Measurements from ENCODE around the gene S100A3.
A peak's percentile ranks its signal among the peaks of the same experiment; 100 is the strongest.
"Not testable (repeated sequence)": the region's sequence is repeated elsewhere in the genome, so short reads cannot be mapped to it uniquely, and the experiment has no call there.

S100A3 gene

DNA sequence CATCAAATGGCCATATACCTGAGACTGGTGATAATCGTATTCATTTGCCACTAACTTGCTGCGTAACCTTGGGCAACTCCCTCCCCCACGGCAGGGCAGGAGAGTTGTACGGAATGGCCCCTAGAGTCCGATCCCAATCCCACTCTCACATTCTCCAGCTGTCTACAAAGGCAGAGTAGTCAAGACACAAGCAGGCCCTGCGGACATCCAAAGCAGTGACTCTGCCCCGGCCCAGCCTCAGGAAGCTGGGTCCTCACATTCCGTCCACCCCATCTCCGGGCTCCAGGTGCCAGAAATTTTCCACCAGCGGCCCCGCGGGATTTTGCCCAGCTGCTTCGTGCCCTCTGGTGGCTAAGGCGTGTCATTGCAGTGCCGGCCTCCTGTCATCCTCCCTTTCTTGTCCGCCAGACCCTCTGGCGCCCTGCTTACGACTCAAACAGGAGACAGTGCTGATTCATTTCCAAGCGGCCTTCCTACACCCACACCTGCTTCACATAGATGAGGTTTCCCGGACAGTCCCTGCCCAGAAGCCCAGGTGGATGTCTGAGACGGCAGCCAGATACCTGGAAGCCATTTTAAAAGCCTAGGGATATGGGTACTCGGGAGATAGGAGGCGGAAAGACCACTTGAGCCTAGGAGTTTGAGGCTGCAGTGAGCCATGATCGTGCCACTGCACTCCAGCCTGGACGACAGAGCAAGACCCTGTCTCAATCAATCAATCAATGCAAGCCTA lies 19.5 kb upstream of the S100A3 start:
- DNase-seq, result peak; percentile 78

DNA sequence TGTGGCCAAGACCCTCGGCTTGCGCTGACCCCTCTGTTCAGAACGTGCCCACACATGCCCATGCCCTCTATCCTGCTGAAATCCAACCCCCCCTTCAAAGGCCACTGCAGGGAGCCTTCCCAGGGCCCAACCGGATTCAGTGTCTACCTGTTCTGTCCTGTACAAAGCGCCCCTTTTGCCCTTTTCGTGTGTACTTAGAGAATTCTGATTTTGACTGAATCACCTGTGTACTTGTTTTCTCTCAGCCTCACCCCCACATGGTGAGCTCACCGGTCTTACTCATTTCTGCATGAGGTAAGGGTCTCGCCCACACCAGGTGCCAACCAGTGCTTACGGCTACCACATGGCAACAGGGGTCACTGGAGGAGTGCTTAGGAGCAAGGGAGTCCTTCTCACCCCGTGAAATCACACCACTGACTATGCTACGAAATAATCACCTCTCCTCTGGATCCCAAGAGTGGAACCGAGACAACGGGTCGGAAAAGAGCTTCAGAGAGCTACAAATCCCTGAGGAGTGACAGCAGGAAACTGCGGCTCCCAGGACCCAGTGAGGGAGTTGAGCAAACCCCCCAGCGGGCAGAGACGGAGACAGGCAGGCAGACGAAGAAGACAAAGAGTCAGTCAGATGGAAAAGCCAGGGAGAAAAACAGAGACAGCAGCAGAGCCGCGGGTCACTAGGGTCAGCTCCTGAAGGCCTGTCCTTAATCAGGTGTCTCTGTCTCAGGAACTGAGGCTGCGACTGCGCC lies 18.7 kb upstream of the S100A3 start:
- no peak for DNase-seq

DNA sequence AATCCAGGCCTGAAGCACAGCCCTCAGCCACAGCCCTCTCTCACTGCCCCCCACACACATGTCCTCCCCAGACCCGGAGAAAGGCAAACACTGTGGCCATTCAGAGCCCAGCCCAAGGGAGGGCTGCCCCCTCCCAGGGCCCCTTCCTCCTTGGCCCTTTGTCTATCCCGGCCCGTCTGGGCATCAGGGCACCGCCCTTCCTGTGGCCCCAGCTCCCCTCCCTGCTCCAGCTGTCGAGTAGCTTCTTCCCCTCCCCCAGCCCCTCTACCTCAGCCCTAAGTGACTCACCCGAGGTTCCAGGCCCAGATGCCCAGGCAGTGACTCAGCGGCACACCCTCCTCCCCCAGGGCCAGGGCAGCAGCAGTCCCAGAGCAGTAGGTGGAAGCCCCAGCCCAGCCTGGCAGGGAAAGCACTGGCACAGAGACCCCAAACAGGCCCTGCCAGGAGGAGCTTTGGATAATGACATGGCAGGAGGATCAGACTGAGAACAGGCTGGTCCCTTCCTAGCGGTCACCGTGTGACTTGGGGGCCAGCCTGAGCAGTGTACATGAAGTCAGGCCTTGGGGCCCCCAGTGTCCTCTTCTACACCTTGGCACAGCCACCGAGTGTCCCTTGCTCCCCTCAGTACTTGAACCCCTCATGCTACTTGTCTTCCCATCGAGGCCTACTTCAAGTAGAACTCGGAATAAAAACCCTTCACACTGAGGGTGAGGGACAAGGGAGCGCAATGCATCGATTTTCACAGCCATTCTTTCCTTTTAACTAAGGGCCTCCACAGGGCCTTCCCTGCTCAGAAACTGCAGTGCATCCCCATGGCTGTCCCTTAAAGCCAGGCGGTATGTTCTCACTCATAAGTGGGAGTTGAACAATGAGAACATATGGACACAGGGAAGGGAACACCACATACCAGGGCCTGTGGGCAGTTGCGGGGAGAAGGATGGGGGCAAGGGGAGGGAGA lies 17.6 kb upstream of the S100A3 start:
- DNase-seq, result no peak

DNA sequence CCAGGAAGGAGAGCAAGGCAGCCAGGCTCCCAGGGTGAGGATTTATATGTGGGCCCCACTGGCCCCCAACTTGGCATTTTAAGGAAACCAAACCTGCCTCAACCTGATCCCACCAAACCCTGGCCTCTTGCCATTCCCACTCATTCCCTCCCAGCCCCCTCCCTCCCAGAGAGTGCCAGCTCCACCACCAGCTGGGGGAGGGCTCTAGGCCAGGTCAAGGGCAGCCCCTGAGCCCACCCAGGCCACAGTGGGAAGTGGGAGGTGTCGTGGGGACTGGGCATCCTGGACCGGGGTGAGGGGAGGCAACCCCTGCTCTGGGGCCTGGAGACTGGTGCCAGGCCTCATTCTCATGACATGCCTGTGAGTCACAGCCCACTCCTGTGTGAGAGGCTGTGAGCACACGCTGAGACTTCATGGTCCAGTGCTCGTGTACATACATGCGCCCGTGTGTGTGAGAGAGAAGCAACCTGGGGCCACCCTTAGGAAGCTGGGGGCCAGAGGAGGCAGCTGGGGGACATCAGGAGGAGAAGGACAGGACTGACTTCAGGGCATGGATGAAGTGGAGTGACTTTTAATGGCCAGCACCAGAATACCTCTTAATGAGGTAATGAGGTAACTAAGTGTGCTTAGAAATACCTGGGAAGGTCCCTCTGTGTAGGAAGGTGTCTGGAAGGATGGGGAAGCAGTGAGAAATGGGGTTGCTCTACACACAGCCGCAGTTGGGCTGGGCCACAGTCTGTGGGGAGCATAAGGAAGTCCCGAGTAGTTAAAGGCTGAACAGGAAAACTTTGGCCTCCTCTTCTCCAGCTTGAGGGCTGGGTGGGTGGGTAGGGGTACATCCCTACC lies 16.7 kb upstream of the S100A3 start, which contains the start of gene S100A2:
Gene S100A2, minus strand, starts transcription at position 316 of the 846 bp plus-strand sequence. CDS start 1,967 bp downstream, outside the sequence.
- DNase-seq, result no peak

DNA sequence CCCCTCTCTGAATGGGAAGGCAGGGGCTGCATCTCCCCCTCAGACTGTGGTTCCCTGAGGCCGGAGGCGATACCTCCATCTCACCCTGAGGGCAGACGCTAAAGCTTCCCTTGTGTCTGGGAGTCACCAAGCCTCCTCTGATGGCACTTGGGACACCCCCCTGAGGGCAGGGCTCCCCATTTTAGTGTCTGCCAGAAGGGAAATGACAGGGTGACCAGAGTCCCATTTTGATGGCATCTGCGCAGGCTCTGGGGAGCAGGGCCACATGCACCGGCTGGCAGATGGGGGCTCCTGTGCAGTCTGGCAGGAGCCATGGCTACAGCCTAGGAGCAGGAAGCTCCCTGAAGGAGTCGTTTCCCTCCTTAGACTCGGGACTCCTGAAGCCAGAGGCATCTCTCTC lies 14.9 kb upstream of the S100A3 start:
- no peak for DNase-seq

DNA sequence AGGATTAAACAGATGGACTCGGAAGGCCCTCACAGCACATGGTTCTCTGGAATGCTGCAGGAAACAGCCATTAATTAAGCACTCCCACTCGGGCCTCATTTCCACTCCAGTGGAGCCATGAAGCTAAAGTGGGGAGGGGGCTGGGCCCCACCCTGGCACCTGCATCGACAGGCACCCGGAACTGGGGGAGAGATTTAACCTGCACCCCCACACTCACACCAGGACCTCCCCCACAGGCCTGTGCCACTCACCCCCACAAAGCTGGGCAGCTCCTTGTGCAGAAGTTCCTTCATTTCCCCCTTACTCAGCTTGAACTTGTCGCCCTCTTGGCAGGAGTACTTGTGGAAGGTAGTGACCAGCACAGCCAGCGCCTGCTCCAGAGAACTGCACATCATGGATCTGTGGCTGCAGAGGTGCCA lies 14.4 kb upstream of the S100A3 start:
- no peak for DNase-seq

DNA sequence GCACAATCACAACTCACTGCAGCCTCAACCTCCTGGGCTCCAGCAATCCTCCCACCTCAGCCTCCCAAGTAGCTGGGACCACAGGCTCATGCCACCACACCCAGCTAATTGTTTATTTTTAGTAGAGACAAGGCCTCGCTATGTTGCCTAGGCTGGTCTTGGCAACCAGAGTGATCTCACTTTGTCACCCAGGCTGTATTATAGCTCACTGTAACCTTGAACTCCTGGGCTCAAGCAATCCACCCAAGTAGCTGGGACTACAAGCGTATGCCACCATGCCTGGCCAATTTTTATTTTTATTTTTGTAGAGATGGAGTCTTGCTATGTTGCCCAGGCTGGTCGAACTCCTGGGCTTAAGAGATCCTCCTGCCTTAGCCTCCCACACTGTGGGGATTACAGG lies 13.0 kb upstream of the S100A3 start:
- not testable (repeated sequence) for DNase-seq

DNA sequence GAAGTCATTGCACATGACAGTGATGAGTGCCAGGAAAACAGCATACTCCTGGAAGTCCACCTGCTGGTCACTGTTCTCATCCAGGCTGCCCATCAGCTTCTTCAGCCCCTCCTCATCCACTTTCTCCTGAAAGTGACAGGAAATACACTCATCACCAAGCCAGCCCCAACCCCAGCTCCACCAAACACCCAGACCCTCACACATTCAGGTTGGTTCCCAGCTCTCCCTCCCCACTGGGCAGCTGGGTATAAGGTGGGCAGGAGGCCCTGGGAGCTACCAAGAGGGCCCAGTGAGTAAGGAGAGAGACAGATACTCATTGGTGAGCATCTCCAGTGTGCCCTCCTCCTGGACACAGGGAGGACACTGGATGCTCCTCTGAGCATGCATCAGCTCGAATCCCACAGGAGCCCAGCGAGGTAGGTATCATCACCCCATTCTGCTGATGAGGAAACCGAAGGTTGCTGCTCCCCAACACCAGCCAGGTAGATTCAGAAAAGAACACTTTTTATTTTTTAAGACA lies 12.5 kb upstream of the S100A3 start:
- DNase-seq, result no peak

DNA sequence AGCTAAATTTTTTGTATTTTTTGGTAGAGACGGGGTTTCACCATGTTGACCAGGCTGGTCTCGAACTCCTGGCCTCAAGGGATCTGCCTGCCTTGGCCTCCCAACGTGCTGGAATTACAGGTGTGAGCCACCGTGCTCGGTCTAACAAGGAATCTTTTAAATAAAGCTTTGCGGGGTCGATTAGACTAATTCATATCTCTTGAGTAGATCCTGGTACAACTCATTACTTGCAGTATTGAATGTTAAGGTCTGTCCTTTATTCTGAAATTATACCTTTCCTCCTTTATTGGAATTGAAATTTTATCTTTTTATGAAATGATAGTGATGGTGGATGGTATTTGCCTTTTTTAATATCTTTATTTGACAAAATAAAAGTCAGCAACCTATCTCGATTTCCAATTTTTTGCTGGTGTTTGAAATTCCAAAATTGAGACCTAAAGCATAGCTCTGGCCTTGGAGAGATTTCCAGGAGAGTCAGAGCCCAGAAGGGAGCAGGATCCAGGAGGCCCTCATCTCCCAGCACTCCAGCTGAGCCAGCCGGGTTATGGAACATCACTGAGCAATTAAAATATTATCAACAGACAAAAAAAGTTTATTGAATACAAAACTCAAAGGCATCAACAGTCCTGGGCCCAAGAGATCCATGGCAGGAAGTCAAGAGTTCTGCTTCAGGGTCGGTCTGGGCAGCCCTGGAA lies 11.9 kb upstream of the S100A3 start:
- DNase-seq, result no peak

DNA sequence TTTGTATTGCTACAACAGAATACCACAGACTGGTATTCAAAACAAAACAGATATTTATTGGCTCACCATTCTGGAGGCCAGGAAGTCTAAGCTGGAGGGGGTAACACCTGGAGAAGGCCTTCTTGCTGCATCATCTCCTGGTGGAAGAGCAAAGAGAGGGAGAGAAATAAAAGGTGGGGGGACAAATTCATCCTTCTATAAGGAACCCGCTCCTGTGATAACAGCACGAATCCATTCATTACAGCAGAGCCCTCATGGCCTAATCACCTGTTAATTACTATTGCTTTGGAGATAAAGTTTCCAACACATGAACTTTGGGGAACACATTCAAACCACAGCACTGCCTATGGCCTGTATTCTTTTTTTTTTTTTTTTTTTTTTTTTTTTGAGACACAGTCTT lies 11.2 kb upstream of the S100A3 start:
- no peak for DNase-seq

DNA sequence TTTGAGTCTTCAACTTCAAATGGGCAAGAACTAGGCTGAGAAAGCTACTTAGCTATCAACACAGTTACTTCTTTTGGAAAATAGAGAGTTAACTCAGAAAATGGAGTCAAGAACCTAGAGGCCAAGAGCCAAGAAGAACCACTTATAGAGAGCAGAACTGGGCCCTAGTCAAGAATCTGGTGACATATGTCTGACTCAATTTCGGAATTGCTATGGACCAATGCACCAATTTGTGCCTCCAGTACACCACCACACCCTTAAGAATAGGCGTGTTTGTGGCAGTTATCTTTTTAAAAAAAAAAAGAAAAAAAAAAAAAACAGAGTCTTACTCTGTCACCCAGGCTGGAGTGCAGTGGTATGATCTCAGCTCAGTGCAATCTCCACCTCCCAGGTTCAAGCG lies 8.8 kb upstream of the S100A3 start:
- DNase-seq, result no peak

DNA sequence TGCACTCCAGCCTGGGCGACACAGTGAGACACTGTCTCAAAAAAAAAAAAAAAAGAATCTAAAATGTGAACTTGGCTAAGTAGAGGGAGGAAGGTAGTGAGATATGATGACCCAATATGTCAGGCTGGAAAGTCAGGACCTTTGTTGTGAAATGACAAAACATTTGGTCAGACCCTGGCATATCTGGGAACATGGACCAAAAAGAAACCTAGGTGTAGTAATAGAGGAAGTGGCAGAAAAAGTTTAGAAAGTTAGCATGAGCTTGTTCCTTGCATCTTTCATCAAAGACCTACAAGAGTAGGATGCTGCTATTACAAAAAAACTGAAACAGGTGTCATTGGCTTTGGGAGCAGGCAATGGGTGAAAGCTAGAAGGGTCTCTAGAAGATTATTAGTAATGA lies 7.3 kb upstream of the S100A3 start:
- DNase-seq, result no peak

DNA sequence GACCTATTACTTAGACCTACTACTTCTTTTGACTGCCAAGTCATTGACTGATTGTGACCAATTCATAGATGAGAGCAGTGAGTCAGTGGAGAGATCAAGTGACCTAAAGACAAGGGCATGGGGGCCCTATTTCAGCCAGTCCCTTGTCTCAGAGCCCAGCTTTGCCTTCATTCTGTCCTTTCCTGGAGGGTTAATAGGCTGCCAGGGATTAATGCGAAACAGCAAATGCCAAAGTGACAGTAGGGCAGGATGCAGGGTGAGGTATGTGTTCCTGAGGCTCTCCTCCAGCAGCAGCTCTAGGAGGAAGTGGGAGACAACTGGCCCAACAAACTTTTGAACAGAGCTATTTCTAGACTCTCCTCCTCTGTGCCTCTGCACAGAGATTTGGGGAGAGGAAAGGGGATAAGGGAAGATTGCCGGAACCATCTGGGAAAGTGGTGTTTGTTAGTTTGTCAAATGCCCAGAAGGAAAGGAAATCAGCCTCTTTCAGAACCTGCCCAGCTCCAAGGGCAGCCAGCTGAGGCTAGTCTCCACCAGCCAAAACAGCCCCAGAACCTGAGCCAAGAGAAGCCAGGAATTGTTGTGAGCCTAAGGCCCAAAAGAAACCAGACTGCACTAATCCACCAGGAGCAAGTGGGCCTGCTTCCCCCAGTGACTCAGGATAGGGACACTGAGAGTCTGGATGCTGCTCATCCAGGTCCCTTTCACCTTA lies 4.9 kb upstream of the S100A3 start:
- no peak for DNase-seq

DNA sequence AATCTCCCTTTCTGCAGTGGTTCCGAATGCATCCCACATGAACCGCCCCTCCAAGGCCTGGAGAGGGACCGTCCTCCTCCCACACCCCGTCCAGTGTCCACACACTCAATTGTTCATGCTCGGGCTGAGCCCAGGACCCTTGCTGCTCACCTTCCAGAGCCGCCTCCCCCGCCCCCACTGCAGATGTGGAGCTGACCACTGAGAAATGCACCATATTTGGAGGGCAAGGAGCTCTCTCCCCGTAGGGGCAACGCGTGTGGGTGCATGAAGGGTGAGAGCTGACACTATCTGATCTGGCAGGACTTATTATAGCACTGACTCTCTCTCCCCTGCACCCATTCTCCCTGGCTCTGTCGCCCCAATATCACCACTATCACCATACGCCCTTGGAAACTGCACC lies 4.0 kb upstream of the S100A3 start:
- no peak for DNase-seq

DNA sequence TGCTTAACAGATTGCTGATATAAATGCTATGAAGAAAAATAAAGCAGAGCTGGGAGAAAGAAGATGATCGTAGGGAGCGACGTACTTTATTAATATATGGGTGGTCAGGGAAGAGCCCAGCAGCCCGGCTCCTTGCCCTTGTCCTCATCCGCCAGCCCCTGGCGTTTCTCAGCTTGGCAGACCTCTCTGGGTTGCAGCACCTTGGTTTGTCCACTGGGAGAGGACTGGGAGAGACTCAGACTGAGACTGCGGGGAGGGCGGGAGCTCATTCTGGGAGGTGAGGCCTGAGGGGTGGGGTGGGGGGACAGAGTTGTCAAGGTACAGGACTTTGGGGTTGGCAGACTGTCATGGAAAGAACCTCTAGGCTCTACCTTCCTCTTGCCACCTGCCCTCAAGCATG lies 3.3 kb upstream of the S100A3 start:
- no peak for DNase-seq

DNA sequence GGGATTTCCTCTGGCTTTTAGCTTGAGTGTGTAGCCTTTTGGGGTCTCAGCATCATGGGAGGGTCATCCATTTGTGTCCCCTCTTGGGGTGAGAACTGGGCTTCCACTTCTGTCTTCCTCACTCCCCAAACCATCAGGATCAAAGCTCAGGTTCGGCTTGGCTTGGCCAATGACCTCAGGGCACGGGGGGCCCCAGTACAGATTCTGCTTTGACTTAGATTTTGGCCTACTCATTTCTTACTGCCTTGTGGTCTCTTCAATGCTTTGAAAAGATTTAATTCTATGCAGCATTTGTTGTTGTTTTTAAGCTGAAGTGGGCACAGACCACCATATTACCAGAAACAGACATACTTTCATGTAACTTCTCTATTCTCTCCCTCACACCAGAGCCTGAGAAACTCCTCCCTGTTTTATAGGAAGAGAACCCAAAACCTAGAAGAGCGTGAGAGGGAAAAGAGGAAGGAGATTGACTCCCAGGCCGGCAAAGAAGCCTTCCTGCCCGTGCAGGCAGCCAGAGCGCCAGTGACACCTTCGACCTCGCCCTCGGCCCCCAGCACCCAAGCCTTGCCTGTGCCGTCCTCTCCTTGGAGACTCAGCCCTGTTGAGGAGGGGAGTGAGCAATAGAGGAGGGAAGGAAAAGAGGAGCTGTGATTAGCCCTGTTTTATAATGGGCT lies 1.9 kb upstream of the S100A3 start:
- DNase-seq, result no peak

DNA sequence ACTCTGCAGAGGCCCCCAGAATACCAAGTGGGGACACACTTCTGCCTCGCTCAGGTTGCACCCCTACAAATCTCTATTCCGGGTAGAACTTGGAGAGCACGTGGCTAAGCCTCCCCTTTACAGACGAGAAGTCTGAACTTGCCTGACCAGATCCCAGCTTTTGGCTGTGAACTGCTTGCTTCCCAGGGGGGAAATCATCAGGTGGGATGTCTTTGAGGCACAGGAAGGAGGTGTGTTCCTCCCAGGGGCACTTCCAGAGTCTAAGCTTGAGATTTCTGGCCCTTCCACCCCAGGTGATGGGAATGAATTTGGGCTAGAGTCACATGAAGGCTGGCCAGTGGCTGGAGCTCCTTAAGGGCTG lies 1.3 kb upstream of the S100A3 start:
- no peak for DNase-seq

DNA sequence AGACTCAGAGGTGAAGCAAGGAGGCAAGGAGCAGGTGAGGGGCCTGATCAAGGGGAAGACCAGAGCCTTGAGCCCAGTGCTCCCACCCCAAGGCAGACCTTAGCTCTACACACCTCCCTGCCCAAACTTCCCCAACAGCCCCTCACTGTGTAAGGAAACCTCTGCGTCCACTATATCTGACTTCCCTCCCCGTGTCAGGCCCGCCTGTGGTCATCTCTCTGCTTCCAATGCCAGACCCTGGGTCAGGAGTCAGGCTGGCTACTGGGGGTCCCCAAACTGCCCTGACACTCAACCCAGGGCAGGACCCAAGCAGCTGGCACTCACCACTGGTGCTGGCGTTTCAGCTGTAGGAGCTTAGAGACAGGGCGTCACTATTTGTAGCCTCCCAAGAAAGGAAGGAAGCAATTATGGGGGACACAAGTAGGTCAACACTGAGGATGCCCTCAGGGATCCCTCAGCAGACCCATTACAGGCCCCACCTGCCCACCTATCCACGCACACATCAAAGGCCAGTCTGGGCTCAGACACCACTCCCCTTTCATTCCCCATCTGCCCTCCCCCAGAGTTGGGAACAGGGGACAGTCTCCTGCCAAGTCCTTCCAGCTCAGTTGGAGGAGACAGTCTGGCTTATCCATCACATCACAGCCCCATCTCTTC lies 811 bp upstream of the S100A3 start:
- DNase-seq, result no peak
